ENCODE results near the gene COG5.

GRCh38 chr7:107573537-107573936 lies 9.8 kb upstream of the COG5 start:
- TF ChIP-seq EZH2 (IDR thresholded peaks at IDR 0.05; ENCODE audit: borderline replicate concordance) (no peak), CTCF (IDR thresholded peaks at IDR 0.05; ENCODE audit: poor library complexity) (no peak), EZH2phosphoT487 (IDR thresholded peaks at IDR 0.05; ENCODE audit: low read depth, severe bottlenecking, unreplicated experiment) (no peak)
